K562 (cell line): ENCODE data around the gene NAA10. TPM values are rescaled to one million over a fixed set of nuclear protein-coding genes. Genes with fewer than 3 reads are reported as not detected.

Experiments
- ATAC-seq: fragments of 200-7000 bp; cut with Tn5 transposase; 3 replicates; pipeline ENCODE4 v1.9.1; 2020; ENCODE audit warnings: moderate library complexity
- BruUV-seq: library from RNA; stranded (reverse); fragments of 400-500 nt; replicated peaks from 2 replicates; lab custom pipeline; 2021; lab: Mats Ljungman, UMichigan
- CTCF ChIA-PET: fragments of 300-600 bp; formaldehyde crosslinking; extraction: SDS; loops from one replicate; lab custom pipeline; 2021; ENCODE audit warnings: low intra/inter-chr PET ratio; lab: Yijun Ruan, JAX
- POLR2A ChIA-PET: fragments of 300-600, 350-650 bp; sonication (Branson Sonifier 250); formaldehyde crosslinking; extraction: SDS; loops from one replicate; lab custom pipeline; 2021; ENCODE audit warnings: antibody characterized with exemption, inconsistent platforms; lab: Yijun Ruan, JAX
- DNase-seq, 4 experiments: peaks; one replicate each; pipeline versions ENCODE4 v3.0.0 to v3.0.0-alpha.2; 2011 to 2018; ENCODE audit warnings: low spot score in 3 of 4, mixed read lengths in 3 of 4; ENCODE audit errors: extremely low read depth in 1 of 4
- FAIRE-seq: peaks from 2 replicates; lab custom pipeline; 2011; peaks lifted over from hg19 to GRCh38; lab: Jason Lieb, UNC
- H2AFZ ChIP-seq: 2 replicates; pipeline ENCODE4 v1.6.0; 2011; ENCODE audit warnings: low read depth, low read length, control low read depth, inconsistent platforms
- H3K27ac ChIP-seq: fragments of 200-600 bp; 3 replicates; pipeline ENCODE4 v1.8.0; 2011; ENCODE audit warnings: low read depth, mild to moderate bottlenecking, control low read depth, inconsistent platforms, low read length, moderate library complexity, mixed read lengths; ENCODE audit errors: extremely low read depth
- H3K27me3 ChIP-seq, 2 experiments: fragments of 300-600 bp in 1 of 2; 2 replicates in 1 of 2; 3 replicates in 1 of 2; pipeline versions ENCODE4 v1.6.0 to v1.8.0; 2011; ENCODE audit warnings: inconsistent platforms in 2 of 2, low read length in 2 of 2, mild to moderate bottlenecking in 1 of 2, mixed read lengths in 1 of 2, moderate library complexity in 1 of 2; ENCODE audit not compliant: control insufficient read depth in 2 of 2, insufficient read depth in 2 of 2
- H3K36me3 ChIP-seq: fragments of 300-600 bp; 3 replicates; pipeline ENCODE4 v1.8.0; 2011; ENCODE audit warnings: mild to moderate bottlenecking, low read length, inconsistent platforms; ENCODE audit not compliant: control insufficient read depth, insufficient read depth
- H3K4me1 ChIP-seq, 2 experiments: fragments of 200-600 bp in 1 of 2; replicated peaks in 1 of 2; 2 replicates in 1 of 2; 3 replicates in 1 of 2; pipeline versions ENCODE4 v1.5.1 to v1.8.0; 2011; ENCODE audit warnings: inconsistent platforms in 2 of 2, low read length in 2 of 2, mild to moderate bottlenecking in 1 of 2, mixed read lengths in 1 of 2, moderate library complexity in 1 of 2; ENCODE audit not compliant: control insufficient read depth in 2 of 2, insufficient read depth in 2 of 2
- H3K4me2 ChIP-seq: 2 replicates; pipeline ENCODE4 v1.6.1; 2011; ENCODE audit warnings: low read length, control low read depth, inconsistent platforms, mixed read lengths; ENCODE audit not compliant: insufficient read depth
- H3K4me3 ChIP-seq: fragments of 200-600 bp; sonication (generic), shearing (Covaris generic); 2 replicates; pipeline ENCODE4 v1.5.1; 2016; ENCODE audit warnings: control low read depth, inconsistent platforms
- H3K79me2 ChIP-seq: fragments of 200-600 bp; 3 replicates; pipeline ENCODE4 v1.8.0; 2011; ENCODE audit warnings: low read length, inconsistent platforms; ENCODE audit not compliant: control insufficient read depth, insufficient read depth
- H3K9ac ChIP-seq, 2 experiments: 2 replicates each; pipeline versions ENCODE4 v1.6.0 to v1.6.1; 2011; ENCODE audit warnings: low read depth in 2 of 2, low read length in 2 of 2, control low read depth in 1 of 2, inconsistent platforms in 1 of 2, mild to moderate bottlenecking in 1 of 2, mixed read lengths in 1 of 2; ENCODE audit not compliant: insufficient read depth in 1 of 2
- H3K9me1 ChIP-seq: one replicate; pipeline ENCODE4 v1.6.0; 2011; ENCODE audit warnings: inconsistent platforms, mild to moderate bottlenecking, low read length, moderate library complexity; ENCODE audit not compliant: control insufficient read depth, insufficient read depth
- H3K9me3 ChIP-seq: replicated peaks from 2 replicates; pipeline ENCODE4 v1.5.1; 2011; ENCODE audit warnings: low read depth, low read length, inconsistent platforms; ENCODE audit not compliant: control insufficient read depth, insufficient read depth
- H4K20me1 ChIP-seq: replicated peaks from 2 replicates; pipeline ENCODE4 v1.6.1; 2011; ENCODE audit warnings: low read length, inconsistent platforms, mixed read lengths; ENCODE audit not compliant: control insufficient read depth, insufficient read depth
- HMBOX1 ChIP-seq: sonication (generic); IDR thresholded peaks from 2 replicates; pipeline ENCODE4 v1.6.1; 2016
- KDM5B ChIP-seq: fragments of 200-600 bp; sonication (generic); IDR thresholded peaks from 2 replicates; pipeline ENCODE4 v1.6.1; 2012; ENCODE audit warnings: low read depth, mild to moderate bottlenecking, moderate library complexity, low read length, control low read depth, inconsistent platforms; ENCODE audit not compliant: insufficient replicate concordance
- RBFOX2 ChIP-seq: fragments of 200-400 bp; formaldehyde crosslinking; IDR thresholded peaks from 2 replicates; pipeline ENCODE4 v1.6.1; 2017; ENCODE audit warnings: low read depth, mild to moderate bottlenecking, low read length, moderate library complexity
- ZC3H4 ChIP-seq: sonication (generic); formaldehyde crosslinking; IDR thresholded peaks from 2 replicates; pipeline ENCODE4 v1.9.0; 2021; ENCODE audit warnings: missing genetic modification reagents, borderline replicate concordance
- ZNF23 ChIP-seq: fragments of 250-450 bp; sonication (Bioruptor Pico); IDR thresholded peaks from 2 replicates; pipeline ENCODE4 v1.4.0; 2020; ENCODE audit warnings: mild to moderate bottlenecking
- ZNF263 ChIP-seq: sonication (generic); formaldehyde crosslinking; IDR thresholded peaks from 2 replicates; pipeline ENCODE4 v1.8.0; 2022; ENCODE audit warnings: mild to moderate bottlenecking, missing genetic modification reagents, borderline replicate concordance
- ZNF707 ChIP-seq: fragments of 250-450 bp; sonication (Bioruptor Pico); conservative IDR thresholded peaks from 2 replicates; pipeline ENCODE4 v1.8.0; 2022; ENCODE audit warnings: inconsistent platforms, mild to moderate bottlenecking, moderate library complexity
- ZNF830 ChIP-seq: fragments of 250-450 bp; sonication (Bioruptor Pico); IDR thresholded peaks from 2 replicates; pipeline ENCODE4 v1.5.0; 2021; ENCODE audit warnings: mild to moderate bottlenecking
- WGBS: fragments of 100-300 bp; shearing (Covaris generic); methylation state at CpG from one replicate; pipeline ENCODE4 v1.1.6; 2016; ENCODE audit warnings: low coverage, mixed read lengths; ENCODE audit not compliant: insufficient coverage; ENCODE audit errors: missing lambda C conversion rate; 5-methylcytosine and 5-hydroxymethylcytosine counted together
- in situ Hi-C: fragments of 300-500 bp; cut with MboI; formaldehyde crosslinking; loops from 4 replicates; pipeline ENCODE4 v1.15.0; 2018; ENCODE audit warnings: inconsistent platforms, mixed read lengths
- intact Hi-C: fragments of 100-400 bp; cut with micrococcal nuclease; formaldehyde crosslinking; loops from 2 replicates; pipeline ENCODE4 v1.14.2; 2022
- polyA plus RNA-seq, 8 experiments: library from polyadenylated mRNA; depleted of rRNA in 4 of 8; stranded (reverse) in 5 of 8; unstranded in 3 of 8; fragments of >200 nt; fragmentation: Nextera tagmentation in 2 of 8; fragmentation: Illumina TruSeq in 1 of 8; extraction: Ambion mirVana in 2 of 8; extraction: Trizol in 1 of 8; gene quantifications; 2 replicates each; pipeline versions ENCODE4 v1.2.1 to v1.2.3, GENCODE V29; 2011 to 2014; ENCODE audit warnings: inconsistent platforms in 1 of 8, missing spikeins in 1 of 8
- total RNA-seq, 7 experiments: library from RNA; depleted of rRNA in 6 of 7; stranded (reverse); fragments of >200 nt in 6 of 7; fragmentation: Illumina TruSeq in 2 of 7; extraction: Trizol in 2 of 7; gene quantifications; 2 replicates each; pipeline versions ENCODE4 v1.2.1 to v1.2.3, GENCODE V29; 2011 to 2021; ENCODE audit warnings: low replicate concordance in 1 of 7
- TF ChIP-seq, protein P1 (sequence below): fragments of 450-650 bp; IDR thresholded peaks from 2 replicates; pipeline ENCODE4 v1.6.1; 2018; ENCODE audit warnings: mild to moderate bottlenecking, low read depth; ENCODE audit not compliant: partially characterized antibody
- TF ChIP-seq, protein P2 (sequence below), 3 experiments: fragments of 200-800 bp in 1 of 3; sonication (Bioruptor generic) in 1 of 3; sonication (generic) in 1 of 3; formaldehyde crosslinking in 1 of 3; IDR thresholded peaks; 2 replicates each; pipeline versions ENCODE4 v1.6.1 to v1.8.0; 2016 to 2022; ENCODE audit warnings: mild to moderate bottlenecking in 2 of 3, missing compliant biosample characterization in 2 of 3, missing genetic modification characterization in 2 of 3, missing genetic modification reagents in 1 of 3
- TF ChIP-seq, protein P3 (sequence below): fragments of 450-650 bp; formaldehyde crosslinking; IDR thresholded peaks from 2 replicates; pipeline ENCODE4 v1.4.0; 2020; ENCODE audit warnings: mild to moderate bottlenecking, moderate library complexity

Gene NAA10
- total and polyA plus RNA-seq, 9 of the 15 experiments (the other 6 are each of a cell fraction or from before 2014, with no cell fraction given), result 11.1 to 250 (median 134) TPM

DNA sequence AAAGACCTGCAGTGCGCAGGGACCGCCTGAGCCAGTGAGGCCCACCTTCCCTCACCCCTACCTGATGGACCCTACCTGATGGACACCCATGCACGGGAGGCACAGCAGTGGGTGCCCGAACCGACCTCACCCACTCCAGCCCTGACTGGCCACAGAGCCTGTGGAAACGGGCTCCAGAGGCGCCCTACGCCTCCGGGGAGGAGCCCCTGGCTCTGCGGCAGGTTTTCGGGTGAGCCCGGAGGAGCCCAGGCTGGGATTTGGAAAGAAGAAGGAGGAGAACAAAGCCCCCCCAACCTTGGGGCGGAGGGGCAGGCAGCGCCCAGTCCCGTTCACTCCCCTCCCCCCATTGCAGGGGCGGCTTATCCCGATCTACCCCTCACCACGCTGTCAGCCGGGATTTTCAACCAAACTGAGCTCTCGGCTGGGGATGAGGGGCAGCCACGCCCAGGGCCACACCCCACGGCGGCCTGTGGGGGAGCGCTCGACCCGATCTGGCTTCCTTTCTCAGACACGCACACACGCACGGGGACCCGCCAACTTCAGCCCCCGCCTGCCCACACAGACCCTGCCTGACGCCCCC lies 49.5 kb downstream of the NAA10 start:
- H2AFZ ChIP-seq, result no peak overlapping the region
- POLR2A ChIA-PET, result interaction anchor here (0.6 kb wide), 1 partner anchor 20 kb away, joined by 3 read pairs; no protein-coding TSS in a partner anchor

More for the DNA sequence above, 49.5 kb downstream of the NAA10 start:
- Histone ChIP-seq H3K9ac (0 out of 4 replicates have a peak overlapping the region, but pooled peaks of 1 of the 2 experiments have one; percentile 26), H3K27ac (no peak overlapping the region), H3K9me3 (no peaks in the 10 kb centered on the region), H3K9me1 (no peaks in the 10 kb centered on the region), H3K27me3 (peaks cover 0 to 28% of the 10 kb centered on the region in 2 experiments; a peak in 2 of 5 replicates), H3K4me1 (peaks cover 10 to 55% of the 10 kb centered on the region in 2 experiments), H4K20me1 (peaks cover 6% of the 10 kb centered on the region; the same call in 1 of the 2 replicates), H3K79me2 (no peaks in the 10 kb centered on the region), H3K36me3 (no peaks in the 10 kb centered on the region), H3K4me2 (no peak overlapping the region), H3K4me3 (no peak overlapping the region)
- CTCF ChIA-PET, result no interaction called here
- 19% methylated on average over 6 of the region's 32 CpGs for WGBS
- FAIRE-seq, result no peak
- in situ Hi-C loops, result no loop called here
- peak; percentile 45; the same call in 1 of the 3 replicates for ATAC-seq
- no TSS peak for BruUV-seq
- DNase-seq, result peak in 2 of 4 experiments; percentile 55 to 56
- TF ChIP-seq, protein P1, sequence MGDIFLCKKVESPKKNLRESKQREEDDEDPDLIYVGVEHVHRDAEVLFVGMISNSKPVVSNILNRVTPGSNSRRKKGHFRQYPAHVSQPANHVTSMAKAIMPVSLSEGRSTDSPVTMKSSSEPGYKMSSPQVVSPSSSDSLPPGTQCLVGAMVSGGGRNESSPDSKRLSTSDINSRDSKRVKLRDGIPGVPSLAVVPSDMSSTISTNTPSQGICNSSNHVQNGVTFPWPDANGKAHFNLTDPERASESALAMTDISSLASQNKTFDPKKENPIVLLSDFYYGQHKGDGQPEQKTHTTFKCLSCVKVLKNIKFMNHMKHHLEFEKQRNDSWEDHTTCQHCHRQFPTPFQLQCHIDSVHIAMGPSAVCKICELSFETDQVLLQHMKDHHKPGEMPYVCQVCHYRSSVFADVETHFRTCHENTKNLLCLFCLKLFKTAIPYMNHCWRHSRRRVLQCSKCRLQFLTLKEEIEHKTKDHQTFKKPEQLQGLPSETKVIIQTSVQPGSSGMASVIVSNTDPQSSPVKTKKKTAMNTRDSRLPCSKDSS, result no peak
- TF ChIP-seq, protein P2, sequence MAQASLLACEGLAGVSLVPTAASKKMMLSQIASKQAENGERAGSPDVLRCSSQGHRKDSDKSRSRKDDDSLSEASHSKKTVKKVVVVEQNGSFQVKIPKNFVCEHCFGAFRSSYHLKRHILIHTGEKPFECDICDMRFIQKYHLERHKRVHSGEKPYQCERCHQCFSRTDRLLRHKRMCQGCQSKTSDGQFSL (CRISPR knock-in tag; IDR thresholded peaks at IDR 0.05), result no peak
- TF ChIP-seq, protein P2 (tag; IDR thresholded peaks at IDR 0.05), result no peak
- TF ChIP-seq HMBOX1 (no peak), ZC3H4 (CRISPR knock-in tag) (no peak), KDM5B (peak; percentile 4), ZNF263 (peak; percentile 43; the same call in 1 of the 2 replicates), ZNF23 (CRISPR knock-in tag) (no peak), ZNF830 (no peak), ZNF707 (CRISPR knock-in tag) (no peak), RBFOX2 (no peak)
- TF ChIP-seq, protein P3, sequence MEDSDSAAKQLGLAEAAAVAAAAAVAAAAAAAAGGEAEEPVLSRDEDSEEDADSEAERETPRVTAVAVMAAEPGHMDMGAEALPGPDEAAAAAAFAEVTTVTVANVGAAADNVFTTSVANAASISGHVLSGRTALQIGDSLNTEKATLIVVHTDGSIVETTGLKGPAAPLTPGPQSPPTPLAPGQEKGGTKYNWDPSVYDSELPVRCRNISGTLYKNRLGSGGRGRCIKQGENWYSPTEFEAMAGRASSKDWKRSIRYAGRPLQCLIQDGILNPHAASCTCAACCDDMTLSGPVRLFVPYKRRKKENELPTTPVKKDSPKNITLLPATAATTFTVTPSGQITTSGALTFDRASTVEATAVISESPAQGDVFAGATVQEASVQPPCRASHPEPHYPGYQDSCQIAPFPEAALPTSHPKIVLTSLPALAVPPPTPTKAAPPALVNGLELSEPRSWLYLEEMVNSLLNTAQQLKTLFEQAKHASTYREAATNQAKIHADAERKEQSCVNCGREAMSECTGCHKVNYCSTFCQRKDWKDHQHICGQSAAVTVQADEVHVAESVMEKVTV, result no peak
- TF ChIP-seq, all 486 proteins: peak for 2
- intact Hi-C loops, result no loop called here
